Peyer's patch (tissue), 4 donors: ENCODE measurements around the gene RNASEL.

Experiments
- CTCF ChIP-seq, 6 experiments: fragments of 450-650 bp in 4 of 6; fragments of 200-600 bp in 2 of 6; sonication (generic) in 1 of 6; IDR thresholded peaks; one replicate each; pipeline ENCODE4 v1.5.1; 2017 to 2019; ENCODE audit warnings: antibody characterized with exemption in 6 of 6, mild to moderate bottlenecking in 3 of 6, moderate library complexity in 1 of 6
- POLR2A ChIP-seq, 2 donors: fragments of 450-650 bp; IDR thresholded peaks; one replicate each; pipeline ENCODE4 v1.5.1; 2017; ENCODE audit warnings: antibody characterized with exemption in 2 of 2, mild to moderate bottlenecking in 2 of 2, moderate library complexity in 2 of 2

- TF ChIP-seq CTCF (IDR thresholded peaks at IDR 0.05) (no peak), POLR2A (IDR thresholded peaks at IDR 0.05) (no peak)
Observed at GRCh38 chr1:182637769-182638168, 48.7 kb upstream of the RNASEL start.
